T-helper 2 cell treated with Interferon-gamma antibody and Interleukin-4, amounts not matched to agents 5 μg/mL and 100 μg/mL, for 36 hours (primary cell): ENCODE results near the gene ALG9.

Experiments used
- DNase-seq: peaks from one replicate; pipeline ENCODE4 v3.0.0; 2021; ENCODE audit warnings: low spot score
- H3K27ac Mint-ChIP-seq: one replicate; pipeline ENCODE4 v1.8.0; 2021; ENCODE audit warnings: mild to moderate bottlenecking, mixed read lengths
- H3K27me3 Mint-ChIP-seq: one replicate; pipeline ENCODE4 v1.8.0; 2021; ENCODE audit warnings: low read depth, mixed read lengths
- H3K36me3 Mint-ChIP-seq: one replicate; pipeline ENCODE4 v1.8.0; 2021; ENCODE audit warnings: low read depth, mixed read lengths
- H3K4me1 Mint-ChIP-seq: one replicate; pipeline ENCODE4 v1.8.0; 2021; ENCODE audit warnings: low read depth, mixed read lengths
- H3K4me3 Mint-ChIP-seq: one replicate; pipeline ENCODE4 v1.8.0; 2022; ENCODE audit warnings: mild to moderate bottlenecking, moderate library complexity, mixed read lengths
- H3K9me3 Mint-ChIP-seq: one replicate; pipeline ENCODE4 v1.8.0; 2021; ENCODE audit warnings: mixed read lengths

ALG9 gene

DNA sequence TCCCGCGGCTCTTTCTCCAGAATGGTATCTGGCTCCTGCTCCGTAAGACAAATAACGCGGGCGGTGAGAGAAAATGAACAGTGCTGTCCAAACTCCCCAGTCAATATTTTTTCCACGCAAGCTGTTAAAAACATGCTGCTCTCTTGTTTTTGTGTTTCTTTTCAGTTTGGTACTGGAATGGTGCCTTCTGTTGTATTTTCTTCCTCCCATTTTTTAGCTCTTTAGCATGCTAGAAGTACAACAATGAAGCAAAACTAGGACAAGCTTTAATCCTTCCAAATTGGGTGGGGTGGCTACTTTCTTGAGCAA, 104.6 kb downstream of the ALG9 start:
- H3K27ac Mint-ChIP-seq, result peak overlapping the region; percentile 90
- DNase-seq, result no peak
- no peaks in the 10 kb centered on the region for H3K27me3 Mint-ChIP-seq
- peaks cover 25% of the 10 kb centered on the region for H3K4me1 Mint-ChIP-seq
- H3K9me3 Mint-ChIP-seq, result no peaks in the 10 kb centered on the region
- H3K36me3 Mint-ChIP-seq, result peaks cover 28% of the 10 kb centered on the region
- H3K4me3 Mint-ChIP-seq, result peak overlapping the region; percentile 91

DNA sequence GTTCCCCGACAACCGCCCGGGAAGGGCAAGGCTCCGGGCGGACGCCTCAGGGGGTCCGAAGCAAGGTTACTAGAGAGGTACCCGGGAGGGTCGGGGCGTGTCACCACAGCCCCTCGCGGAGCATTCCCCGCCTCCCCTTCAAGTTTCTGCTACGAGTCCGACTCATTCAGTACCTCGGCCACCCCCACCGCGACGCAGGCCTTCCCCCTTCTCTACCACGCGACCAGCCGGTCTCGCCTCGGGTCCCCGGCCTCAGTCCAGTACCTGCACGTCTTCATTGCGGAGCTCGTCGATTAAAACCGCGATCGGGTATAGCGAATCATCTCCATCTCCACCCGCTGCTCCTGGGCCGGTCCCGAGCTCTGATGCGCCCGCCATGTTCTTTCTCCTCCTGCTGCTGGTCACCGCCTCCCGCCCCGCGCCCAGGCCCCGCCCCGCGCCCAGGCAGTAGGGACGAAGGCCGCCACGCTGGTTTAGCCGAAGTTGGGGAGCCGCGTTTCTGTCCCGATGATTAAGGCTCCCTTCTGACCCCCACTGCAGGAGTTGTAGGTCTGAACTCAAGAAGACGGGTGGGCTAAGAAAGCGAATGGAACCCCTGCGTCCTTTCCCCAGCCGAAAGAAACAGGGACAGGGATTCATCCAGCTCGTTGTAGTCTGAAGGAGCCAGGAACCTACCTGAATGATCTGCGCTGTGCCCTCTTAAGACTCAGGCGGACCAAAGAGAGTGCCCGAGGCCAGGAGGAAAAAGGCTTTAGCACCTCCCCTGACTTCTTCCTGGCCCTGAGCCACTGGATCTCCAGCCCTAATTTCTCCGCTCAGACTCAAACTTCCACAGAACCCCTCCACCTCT, 105.2 kb downstream of the ALG9 start, which contains the start of gene PPP2R1B:
Gene PPP2R1B (minus strand): TSS at position 406 of the 850 bp plus-strand sequence. CDS start 28 bp downstream, at position 378.
- peaks cover 30% of the 10 kb centered on the region for H3K36me3 Mint-ChIP-seq
- H3K4me3 Mint-ChIP-seq, result peak within 1 kb of the TSS; percentile 91
- no peaks in the 10 kb centered on the region for H3K27me3 Mint-ChIP-seq
- peak; percentile 70 for DNase-seq
- H3K9me3 Mint-ChIP-seq, result no peaks in the 10 kb centered on the region
- H3K27ac Mint-ChIP-seq, result peak within 1 kb of the TSS; percentile 90
- peaks cover 25% of the 10 kb centered on the region for H3K4me1 Mint-ChIP-seq

DNA sequence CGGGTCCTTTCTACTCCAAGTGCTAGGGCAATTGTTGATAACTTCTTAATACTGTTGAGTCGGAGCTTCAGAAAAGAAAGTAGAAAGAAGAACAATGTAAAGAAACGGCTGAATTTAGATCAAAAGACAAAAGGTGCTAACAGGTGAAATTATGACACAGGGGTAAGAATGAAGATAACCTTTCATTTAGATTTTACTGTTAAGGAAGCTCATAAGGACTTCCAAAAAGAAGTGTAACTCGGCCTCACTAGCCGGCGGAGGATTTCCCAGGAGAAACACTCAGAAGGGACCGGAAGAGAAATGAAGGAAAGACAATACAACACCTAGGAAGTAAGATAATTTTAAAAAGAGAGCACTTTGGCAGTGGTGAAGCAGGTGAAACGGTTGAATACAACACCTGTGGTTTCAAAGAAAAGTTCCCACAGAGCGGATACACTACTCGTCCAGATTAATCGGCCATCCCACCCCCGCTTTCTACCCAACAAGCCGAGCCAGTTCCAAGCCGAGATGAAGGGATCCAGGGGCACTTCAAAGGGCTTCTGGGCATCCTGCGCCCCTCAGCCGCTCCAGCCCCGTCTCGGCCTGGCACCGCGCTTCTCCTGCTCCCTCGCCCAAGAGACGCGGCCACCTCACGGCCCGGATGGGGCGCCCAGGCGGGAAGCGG, 105.9 kb downstream of the ALG9 start:
- Mint-ChIP-seq H3K9me3 (no peaks in the 10 kb centered on the region), H3K4me3 (peak overlapping the region; percentile 91), H3K27me3 (no peaks in the 10 kb centered on the region), H3K4me1 (peaks cover 25% of the 10 kb centered on the region), H3K27ac (peak overlapping the region; percentile 90), H3K36me3 (peaks cover 38% of the 10 kb centered on the region)
- DNase-seq, result no peak

DNA sequence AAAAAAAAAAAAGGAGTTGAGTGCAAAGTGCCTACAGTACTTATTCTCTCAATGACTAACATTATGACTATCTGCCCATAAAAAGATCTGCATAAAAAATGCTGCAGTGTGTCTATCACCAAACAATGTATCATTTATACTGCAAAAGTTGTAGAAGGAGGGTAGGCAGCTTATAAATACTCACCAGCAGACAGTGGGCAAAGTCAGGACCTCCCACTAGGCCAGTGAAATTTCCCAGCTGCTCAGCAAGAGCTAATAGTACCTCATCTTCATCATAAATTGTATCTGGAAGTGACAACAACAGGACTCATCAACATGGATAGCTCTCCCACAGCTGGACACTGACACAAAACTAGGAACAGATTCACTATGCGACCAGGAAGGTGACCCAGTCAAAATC, 106.8 kb downstream of the ALG9 start:
- Mint-ChIP-seq H3K36me3 (peaks cover 43% of the 10 kb centered on the region), H3K27ac (no peak overlapping the region), H3K4me3 (peak overlapping the region; percentile 91), H3K9me3 (no peaks in the 10 kb centered on the region), H3K4me1 (peaks cover 25% of the 10 kb centered on the region), H3K27me3 (no peaks in the 10 kb centered on the region)
- DNase-seq, result no peak

DNA sequence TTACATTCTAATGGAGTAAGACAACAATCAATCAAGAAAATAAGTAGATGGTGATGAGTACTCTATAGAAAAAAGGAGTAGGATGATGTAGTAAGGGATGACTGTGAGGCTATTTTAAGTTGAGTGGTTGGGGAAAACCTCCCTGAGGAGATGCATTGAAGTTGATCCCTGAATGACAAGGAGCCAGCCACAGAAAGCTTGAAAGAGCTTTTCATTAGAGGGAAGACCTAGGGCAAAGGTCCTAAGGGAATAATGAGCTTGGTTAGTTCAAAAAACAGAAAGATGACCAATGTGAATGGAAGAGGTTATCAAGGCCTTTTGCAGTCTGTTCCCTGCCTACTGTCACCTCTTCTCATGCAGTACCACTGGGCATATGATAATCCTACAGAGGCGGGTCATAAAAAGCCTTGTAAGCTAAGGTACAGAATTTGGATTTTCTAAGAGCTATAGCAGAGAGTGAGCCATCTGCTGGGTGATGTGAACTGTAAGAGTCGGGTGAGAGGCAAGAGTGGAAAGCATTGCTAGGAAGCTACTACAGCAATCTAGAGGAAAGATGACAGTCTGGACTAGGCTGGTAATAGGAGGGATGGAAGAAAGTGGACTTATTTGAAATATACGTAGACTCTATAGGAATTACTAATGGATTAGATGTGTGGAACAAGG, 108.3 kb downstream of the ALG9 start:
- peaks cover 25% of the 10 kb centered on the region for H3K4me1 Mint-ChIP-seq
- no peak overlapping the region for H3K27ac Mint-ChIP-seq
- no peaks in the 10 kb centered on the region for H3K27me3 Mint-ChIP-seq
- DNase-seq, result no peak
- peak overlapping the region; percentile 1 for H3K4me3 Mint-ChIP-seq
- peaks cover 54% of the 10 kb centered on the region for H3K36me3 Mint-ChIP-seq
- no peaks in the 10 kb centered on the region for H3K9me3 Mint-ChIP-seq

DNA sequence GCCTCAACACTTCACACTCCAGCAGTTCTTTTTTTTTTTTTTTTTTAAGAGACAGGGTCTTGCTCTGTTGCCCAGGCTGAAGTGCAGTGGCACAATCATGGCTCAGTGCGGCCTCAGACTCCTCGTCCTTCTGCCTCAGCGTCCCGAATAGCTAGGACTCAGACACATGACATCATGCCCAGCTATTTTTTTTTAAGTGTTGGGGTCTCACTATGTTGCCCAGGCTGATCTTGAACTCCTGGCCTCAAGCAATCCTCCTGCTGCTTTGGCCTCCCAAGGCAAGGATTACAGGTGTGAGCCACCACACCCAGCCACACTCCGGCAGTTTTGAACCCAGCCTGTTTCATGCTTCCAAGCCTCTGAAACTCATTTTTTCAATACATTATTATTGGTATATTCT, 108.9 kb downstream of the ALG9 start:
- no peak overlapping the region for H3K27ac Mint-ChIP-seq
- peaks cover 57% of the 10 kb centered on the region for H3K36me3 Mint-ChIP-seq
- H3K4me3 Mint-ChIP-seq, result no peak overlapping the region
- peaks cover 25% of the 10 kb centered on the region for H3K4me1 Mint-ChIP-seq
- H3K9me3 Mint-ChIP-seq, result no peaks in the 10 kb centered on the region
- no peaks in the 10 kb centered on the region for H3K27me3 Mint-ChIP-seq
- no peak for DNase-seq

DNA sequence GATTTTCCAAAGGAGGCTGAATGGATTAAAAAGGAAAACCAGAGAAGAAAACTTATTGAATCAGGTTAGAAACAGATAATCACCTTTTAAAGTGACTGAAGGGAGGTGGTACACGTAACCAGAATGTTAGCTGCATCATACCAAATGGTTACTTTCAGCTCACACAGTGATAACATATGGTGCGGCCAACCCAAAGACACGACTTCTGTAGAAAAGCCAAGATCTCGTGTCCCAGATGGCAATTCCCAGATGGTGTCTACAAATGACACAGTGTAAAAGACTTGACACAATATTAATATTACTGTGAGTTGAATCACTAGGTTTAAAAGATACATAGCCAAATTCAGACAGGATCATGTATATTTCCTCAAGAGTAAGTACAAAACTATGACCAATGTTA, 110.3 kb downstream of the ALG9 start:
- Mint-ChIP-seq H3K4me3 (no peak overlapping the region), H3K36me3 (peaks cover 66% of the 10 kb centered on the region), H3K4me1 (peaks cover 19% of the 10 kb centered on the region), H3K27me3 (no peaks in the 10 kb centered on the region), H3K9me3 (no peaks in the 10 kb centered on the region), H3K27ac (no peak overlapping the region)
- no peak for DNase-seq

DNA sequence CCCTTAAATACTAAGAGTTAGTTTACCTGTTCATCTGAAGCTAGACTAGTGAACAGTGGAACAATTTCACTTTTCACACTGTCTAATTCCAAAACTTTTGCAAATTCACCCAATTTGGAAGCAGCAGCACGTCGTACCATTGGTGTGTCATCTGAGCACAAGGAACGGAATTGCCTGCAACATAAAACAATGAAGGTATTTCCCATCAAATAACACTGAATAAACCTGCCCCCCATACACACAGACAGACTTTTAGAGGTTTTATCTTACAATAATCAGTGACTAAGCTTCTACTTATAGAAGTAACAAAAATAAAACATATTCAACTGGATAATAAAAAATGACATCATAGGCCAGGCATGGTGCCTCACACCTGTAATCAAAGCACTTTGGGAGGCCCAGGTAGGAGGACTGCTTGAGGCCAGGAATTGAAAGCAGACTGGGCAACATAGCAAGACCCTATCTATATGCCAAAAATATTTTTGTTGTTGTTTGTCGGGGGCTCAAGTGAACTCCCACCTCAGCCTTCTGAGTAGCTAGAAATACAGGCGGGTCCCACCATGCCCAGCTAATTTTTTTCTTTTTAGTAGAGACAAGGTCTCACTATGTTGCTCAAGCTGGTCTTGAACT, 111.5 kb downstream of the ALG9 start:
- Mint-ChIP-seq H3K27me3 (no peaks in the 10 kb centered on the region), H3K4me3 (no peak overlapping the region), H3K36me3 (peaks cover 61% of the 10 kb centered on the region), H3K4me1 (peaks cover 16% of the 10 kb centered on the region), H3K9me3 (no peaks in the 10 kb centered on the region), H3K27ac (no peak overlapping the region)
- DNase-seq, result no peak

DNA sequence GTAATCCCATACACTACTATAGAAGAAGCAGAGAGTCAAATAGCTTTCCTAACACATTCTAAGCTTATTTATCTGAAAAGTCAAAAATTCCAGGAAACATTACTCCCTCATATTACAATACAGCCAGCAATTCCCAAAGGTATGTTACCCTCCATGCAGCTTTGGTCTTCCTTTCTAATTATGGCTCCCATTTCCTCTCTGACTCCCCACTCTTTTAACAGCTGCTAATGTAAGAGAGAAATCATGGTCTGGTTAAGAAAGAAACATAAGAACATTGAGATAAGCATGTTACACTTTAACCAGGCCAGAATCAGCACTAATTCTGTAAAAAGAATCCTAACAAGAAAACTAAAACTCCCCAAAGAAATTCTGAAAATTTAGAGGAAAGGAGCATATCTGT, 112.0 kb downstream of the ALG9 start:
- Mint-ChIP-seq H3K36me3 (peaks cover 59% of the 10 kb centered on the region), H3K27me3 (no peaks in the 10 kb centered on the region), H3K27ac (no peak overlapping the region), H3K4me1 (peaks cover 10% of the 10 kb centered on the region), H3K9me3 (no peaks in the 10 kb centered on the region), H3K4me3 (no peak overlapping the region)
- DNase-seq, result no peak

DNA sequence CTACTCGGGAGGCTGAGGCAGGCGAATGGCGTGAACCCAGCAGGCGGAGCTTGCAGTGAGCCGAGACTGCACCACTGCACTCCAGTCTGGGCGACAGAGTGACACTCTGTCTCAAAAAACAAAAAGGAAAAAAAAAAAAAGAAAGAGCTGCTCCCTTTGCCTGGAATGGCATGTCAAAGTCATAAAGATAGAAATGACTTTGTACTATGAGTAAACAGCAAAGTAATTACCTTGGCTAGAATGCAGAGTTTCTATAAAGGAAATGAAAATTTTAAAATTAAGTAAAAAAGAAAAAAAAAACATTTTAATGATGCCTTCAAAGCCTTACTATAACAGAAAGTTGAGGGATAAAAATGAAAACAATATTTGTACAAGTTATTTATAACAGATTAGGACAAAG, 115.3 kb downstream of the ALG9 start:
- no peaks in the 10 kb centered on the region for H3K27me3 Mint-ChIP-seq
- no peak overlapping the region for H3K27ac Mint-ChIP-seq
- H3K36me3 Mint-ChIP-seq, result peaks cover 57% of the 10 kb centered on the region
- H3K4me3 Mint-ChIP-seq, result no peak overlapping the region
- no peaks in the 10 kb centered on the region for H3K4me1 Mint-ChIP-seq
- DNase-seq, result no peak
- H3K9me3 Mint-ChIP-seq, result no peaks in the 10 kb centered on the region

DNA sequence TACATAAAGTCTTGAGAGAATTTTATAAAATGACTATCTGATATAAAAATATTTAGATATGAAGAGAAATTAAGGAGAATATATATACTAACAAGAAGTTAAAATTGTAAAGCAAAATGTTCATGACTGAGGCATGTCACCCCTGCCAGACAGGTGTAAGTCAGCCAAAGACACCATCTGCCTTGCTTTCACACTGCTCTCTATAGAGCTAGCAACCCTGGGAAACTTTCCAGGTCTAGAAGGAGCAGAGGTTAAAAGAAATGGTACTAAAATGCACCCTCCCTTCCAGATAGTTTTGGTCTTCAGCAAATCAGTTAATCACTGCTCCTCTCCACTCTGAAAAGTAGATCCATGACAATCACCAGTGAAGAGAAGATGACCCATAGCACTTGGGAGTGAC, 121.7 kb downstream of the ALG9 start:
- Mint-ChIP-seq H3K4me1 (no peaks in the 10 kb centered on the region), H3K27ac (no peak overlapping the region), H3K36me3 (peaks cover 64% of the 10 kb centered on the region), H3K27me3 (no peaks in the 10 kb centered on the region), H3K4me3 (no peak overlapping the region), H3K9me3 (no peaks in the 10 kb centered on the region)
- DNase-seq, result no peak

DNA sequence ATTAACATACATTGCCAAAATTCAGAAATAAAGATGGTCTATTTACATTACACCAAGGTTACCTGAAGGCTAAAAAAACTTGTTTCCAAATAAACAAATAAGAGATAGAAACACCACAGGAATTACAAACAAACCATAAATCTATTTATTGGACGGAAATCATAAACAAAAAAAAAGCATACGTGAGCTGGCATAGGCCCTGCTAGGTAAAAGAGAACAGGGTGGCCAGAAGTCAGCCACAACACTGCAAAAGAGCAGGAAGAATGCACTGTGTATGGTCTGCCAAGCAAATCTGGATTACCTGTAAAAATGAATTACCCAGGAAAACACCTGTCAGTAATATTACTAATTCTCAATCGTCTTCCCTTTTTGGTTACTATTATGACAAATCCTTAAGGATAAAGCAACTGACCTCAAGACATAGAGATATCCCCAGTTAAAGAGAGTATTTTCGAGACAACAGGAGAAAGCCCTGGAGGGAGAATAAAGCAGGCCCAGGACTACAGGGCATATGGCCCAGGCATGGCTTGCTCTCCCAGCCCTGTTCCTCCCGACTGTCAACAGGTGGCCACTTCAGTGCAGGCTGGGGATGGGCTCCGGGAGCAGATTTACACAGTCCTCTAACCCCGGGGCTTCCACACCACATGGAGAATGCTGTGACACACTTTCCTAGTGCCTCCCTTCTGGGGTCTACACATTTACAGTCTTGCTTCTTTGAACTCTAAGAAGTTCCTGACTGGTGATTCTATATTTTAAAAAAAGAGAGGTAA, 123.2 kb downstream of the ALG9 start:
- Mint-ChIP-seq H3K27me3 (no peaks in the 10 kb centered on the region), H3K4me3 (no peak overlapping the region), H3K27ac (no peak overlapping the region), H3K36me3 (peaks cover 63% of the 10 kb centered on the region), H3K4me1 (no peaks in the 10 kb centered on the region), H3K9me3 (no peaks in the 10 kb centered on the region)
- DNase-seq, result no peak

DNA sequence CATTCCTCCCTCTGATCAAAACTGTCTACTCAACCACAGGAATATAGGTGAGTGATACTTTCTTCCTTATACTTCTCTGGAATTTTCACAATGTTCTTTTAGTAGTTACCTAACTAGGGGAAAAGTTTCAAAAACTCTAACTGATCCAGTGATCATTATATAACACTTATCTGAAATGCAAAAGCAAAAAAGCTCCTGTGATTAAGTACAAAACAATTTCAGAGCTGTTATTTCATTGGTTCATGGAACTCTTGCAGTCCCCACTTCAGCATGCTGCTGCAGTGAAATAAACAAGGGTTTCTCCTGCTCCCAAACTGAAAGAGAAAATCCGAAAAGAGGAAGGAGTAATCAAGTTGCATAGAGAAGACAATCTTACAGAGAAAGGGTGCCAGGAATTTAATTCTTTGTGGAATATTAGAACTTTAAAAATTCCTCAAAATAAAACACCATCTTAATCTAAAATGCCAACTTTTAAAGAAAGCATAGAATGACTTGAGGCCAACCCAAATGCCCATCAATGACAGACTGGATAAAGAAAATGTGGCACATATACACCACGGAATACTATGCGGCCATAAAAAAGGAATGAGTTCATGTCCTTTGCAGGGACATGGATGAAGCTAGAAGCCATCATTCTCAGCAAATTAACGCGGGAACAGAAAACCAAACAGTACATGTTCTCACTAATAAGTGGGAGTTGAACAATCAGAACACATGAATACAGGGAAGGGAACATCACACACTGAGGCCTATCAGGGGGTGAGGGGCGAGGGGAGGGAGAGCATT, 125.5 kb downstream of the ALG9 start:
- no peak overlapping the region for H3K4me3 Mint-ChIP-seq
- peaks cover 2% of the 10 kb centered on the region for H3K4me1 Mint-ChIP-seq
- H3K9me3 Mint-ChIP-seq, result no peaks in the 10 kb centered on the region
- no peak overlapping the region for H3K27ac Mint-ChIP-seq
- no peak for DNase-seq
- H3K36me3 Mint-ChIP-seq, result peaks cover 65% of the 10 kb centered on the region
- no peaks in the 10 kb centered on the region for H3K27me3 Mint-ChIP-seq
